Measurements from ENCODE around the gene ZNF408. TPM values are rescaled to one million over a fixed set of nuclear protein-coding genes. Genes with fewer than 3 reads are reported as not detected.

Gene ZNF408
- total RNA-seq, 1 experiment from 2014 or later, result 14.4 TPM

DNA sequence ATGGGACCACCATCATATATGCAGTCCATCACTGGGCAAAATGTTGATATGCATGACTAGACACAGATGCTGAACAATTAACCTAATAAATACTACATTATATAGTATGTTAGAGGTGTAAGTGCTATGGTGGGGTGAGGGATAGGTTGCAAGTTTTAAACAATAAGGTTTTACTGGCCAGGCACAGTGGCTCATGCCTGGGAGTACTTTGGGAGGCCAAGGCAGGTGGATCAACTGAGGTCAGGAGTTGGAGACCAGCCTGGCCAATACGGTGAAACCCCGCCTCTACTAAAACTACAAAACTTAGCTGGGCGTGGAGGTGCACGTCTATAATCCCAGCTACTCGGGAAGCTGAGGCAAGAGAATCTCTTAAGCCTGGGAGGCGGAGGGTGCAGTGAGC lies 46.3 kb downstream of the ZNF408 start:
- CTCF ChIA-PET, result no interaction called here
- H3K79me2 ChIP-seq (ENCODE audit: insufficient read depth, low read length), result no peaks in the 10 kb centered on the region
- no peaks in the 10 kb centered on the region for H3K4me1 ChIP-seq (ENCODE audit: control insufficient read depth in 1 of 2, insufficient read depth in 2 of 2, low read length in 2 of 2)
- H3K9me3 ChIP-seq (ENCODE audit: control insufficient read depth in 1 of 2, insufficient read depth in 1 of 2, low read depth in 1 of 2, low read length in 2 of 2), result no peaks in the 10 kb centered on the region
- no peaks in the 10 kb centered on the region for H4K20me1 ChIP-seq (ENCODE audit: insufficient read depth)
- no peak overlapping the region for H3K27ac ChIP-seq (ENCODE audit: low read depth, low read length)
- H3K4me2 ChIP-seq (ENCODE audit: low read length), result no peak overlapping the region
- RAD21 ChIA-PET (ENCODE audit: low non-redundant PET in 1 of 2, low total read pairs in 2 of 2, uncharacterized antibody in 2 of 2, unreplicated experiment in 2 of 2), result no interaction called here
- ATAC-seq (no peak), DNase-seq (ENCODE audit: low read depth, low spot score) (no peak)
- H3K9me2 ChIP-seq (ENCODE audit: insufficient read depth), result no peaks in the 10 kb centered on the region
- POLR2A ChIA-PET, result no interaction called here
- no peak overlapping the region for H3K9ac ChIP-seq (ENCODE audit: low read length)
- intact Hi-C loops (cut with micrococcal nuclease), result no loop called here
- TF ChIP-seq SIN3A (IDR thresholded peaks at IDR 0.05; ENCODE audit: low read depth) (no peak), POLR2AphosphoS5 (IDR thresholded peaks at IDR 0.05; ENCODE audit: low read depth, low read length) (no peak), POLR2A (IDR thresholded peaks at IDR 0.05; ENCODE audit: borderline replicate concordance, extremely low read depth, insufficient read depth, insufficient read length) (no peak), ZFX (IDR thresholded peaks at IDR 0.05) (no peak), SP1 (IDR thresholded peaks at IDR 0.05; ENCODE audit: low read depth) (no peak), JUND (IDR thresholded peaks at IDR 0.05) (no peak), ELF1 (IDR thresholded peaks at IDR 0.05; ENCODE audit: borderline replicate concordance, low read depth) (no peak), EGR1 (IDR thresholded peaks at IDR 0.05; ENCODE audit: low read depth) (no peak), CBX3 (IDR thresholded peaks at IDR 0.05; ENCODE audit: low read depth) (no peak), CEBPB (IDR thresholded peaks at IDR 0.05; ENCODE audit: low read depth) (no peak), RAD21 (IDR thresholded peaks at IDR 0.05; ENCODE audit: low read depth) (no peak), YY1 (IDR thresholded peaks at IDR 0.05; ENCODE audit: extremely low read depth, insufficient replicate concordance, low read depth, low read length) (no peak), TCF7L2 (IDR thresholded peaks at IDR 0.05; ENCODE audit: borderline replicate concordance, extremely low read depth, insufficient read depth, insufficient read length) (no peak), FOSL1 (IDR thresholded peaks at IDR 0.05; ENCODE audit: low read depth) (no peak), ZNF274 (IDR thresholded peaks at IDR 0.05; ENCODE audit: low read depth, low read length) (no peak)
- TF ChIP-seq, protein P1, sequence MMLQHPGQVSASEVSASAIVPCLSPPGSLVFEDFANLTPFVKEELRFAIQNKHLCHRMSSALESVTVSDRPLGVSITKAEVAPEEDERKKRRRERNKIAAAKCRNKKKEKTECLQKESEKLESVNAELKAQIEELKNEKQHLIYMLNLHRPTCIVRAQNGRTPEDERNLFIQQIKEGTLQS (IDR thresholded peaks at IDR 0.05), result no peak
- TF ChIP-seq, protein P2, sequence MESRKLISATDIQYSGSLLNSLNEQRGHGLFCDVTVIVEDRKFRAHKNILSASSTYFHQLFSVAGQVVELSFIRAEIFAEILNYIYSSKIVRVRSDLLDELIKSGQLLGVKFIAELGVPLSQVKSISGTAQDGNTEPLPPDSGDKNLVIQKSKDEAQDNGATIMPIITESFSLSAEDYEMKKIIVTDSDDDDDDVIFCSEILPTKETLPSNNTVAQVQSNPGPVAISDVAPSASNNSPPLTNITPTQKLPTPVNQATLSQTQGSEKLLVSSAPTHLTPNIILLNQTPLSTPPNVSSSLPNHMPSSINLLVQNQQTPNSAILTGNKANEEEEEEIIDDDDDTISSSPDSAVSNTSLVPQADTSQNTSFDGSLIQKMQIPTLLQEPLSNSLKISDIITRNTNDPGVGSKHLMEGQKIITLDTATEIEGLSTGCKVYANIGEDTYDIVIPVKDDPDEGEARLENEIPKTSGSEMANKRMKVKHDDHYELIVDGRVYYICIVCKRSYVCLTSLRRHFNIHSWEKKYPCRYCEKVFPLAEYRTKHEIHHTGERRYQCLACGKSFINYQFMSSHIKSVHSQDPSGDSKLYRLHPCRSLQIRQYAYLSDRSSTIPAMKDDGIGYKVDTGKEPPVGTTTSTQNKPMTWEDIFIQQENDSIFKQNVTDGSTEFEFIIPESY (IDR thresholded peaks at IDR 0.05; ENCODE audit: extremely low read depth, insufficient replicate concordance, low read length), result no peak
- TF ChIP-seq, protein P3, sequence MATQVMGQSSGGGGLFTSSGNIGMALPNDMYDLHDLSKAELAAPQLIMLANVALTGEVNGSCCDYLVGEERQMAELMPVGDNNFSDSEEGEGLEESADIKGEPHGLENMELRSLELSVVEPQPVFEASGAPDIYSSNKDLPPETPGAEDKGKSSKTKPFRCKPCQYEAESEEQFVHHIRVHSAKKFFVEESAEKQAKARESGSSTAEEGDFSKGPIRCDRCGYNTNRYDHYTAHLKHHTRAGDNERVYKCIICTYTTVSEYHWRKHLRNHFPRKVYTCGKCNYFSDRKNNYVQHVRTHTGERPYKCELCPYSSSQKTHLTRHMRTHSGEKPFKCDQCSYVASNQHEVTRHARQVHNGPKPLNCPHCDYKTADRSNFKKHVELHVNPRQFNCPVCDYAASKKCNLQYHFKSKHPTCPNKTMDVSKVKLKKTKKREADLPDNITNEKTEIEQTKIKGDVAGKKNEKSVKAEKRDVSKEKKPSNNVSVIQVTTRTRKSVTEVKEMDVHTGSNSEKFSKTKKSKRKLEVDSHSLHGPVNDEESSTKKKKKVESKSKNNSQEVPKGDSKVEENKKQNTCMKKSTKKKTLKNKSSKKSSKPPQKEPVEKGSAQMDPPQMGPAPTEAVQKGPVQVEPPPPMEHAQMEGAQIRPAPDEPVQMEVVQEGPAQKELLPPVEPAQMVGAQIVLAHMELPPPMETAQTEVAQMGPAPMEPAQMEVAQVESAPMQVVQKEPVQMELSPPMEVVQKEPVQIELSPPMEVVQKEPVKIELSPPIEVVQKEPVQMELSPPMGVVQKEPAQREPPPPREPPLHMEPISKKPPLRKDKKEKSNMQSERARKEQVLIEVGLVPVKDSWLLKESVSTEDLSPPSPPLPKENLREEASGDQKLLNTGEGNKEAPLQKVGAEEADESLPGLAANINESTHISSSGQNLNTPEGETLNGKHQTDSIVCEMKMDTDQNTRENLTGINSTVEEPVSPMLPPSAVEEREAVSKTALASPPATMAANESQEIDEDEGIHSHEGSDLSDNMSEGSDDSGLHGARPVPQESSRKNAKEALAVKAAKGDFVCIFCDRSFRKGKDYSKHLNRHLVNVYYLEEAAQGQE (IDR thresholded peaks at IDR 0.05; ENCODE audit: low read depth), result no peak
- TF ChIP-seq, protein P4, sequence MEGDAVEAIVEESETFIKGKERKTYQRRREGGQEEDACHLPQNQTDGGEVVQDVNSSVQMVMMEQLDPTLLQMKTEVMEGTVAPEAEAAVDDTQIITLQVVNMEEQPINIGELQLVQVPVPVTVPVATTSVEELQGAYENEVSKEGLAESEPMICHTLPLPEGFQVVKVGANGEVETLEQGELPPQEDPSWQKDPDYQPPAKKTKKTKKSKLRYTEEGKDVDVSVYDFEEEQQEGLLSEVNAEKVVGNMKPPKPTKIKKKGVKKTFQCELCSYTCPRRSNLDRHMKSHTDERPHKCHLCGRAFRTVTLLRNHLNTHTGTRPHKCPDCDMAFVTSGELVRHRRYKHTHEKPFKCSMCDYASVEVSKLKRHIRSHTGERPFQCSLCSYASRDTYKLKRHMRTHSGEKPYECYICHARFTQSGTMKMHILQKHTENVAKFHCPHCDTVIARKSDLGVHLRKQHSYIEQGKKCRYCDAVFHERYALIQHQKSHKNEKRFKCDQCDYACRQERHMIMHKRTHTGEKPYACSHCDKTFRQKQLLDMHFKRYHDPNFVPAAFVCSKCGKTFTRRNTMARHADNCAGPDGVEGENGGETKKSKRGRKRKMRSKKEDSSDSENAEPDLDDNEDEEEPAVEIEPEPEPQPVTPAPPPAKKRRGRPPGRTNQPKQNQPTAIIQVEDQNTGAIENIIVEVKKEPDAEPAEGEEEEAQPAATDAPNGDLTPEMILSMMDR (IDR thresholded peaks at IDR 0.05 in 2 of 3, conservative IDR thresholded peaks at IDR 0.05 in 1 of 3; ENCODE audit: borderline replicate concordance in 1 of 3, insufficient read depth in 1 of 3, low read depth in 2 of 3, low read length in 2 of 3), result no peak
- H3K36me3 ChIP-seq (ENCODE audit: control insufficient read depth in 1 of 2, insufficient read depth in 2 of 2, low read length in 2 of 2), result peaks cover 68 to 80% of the 10 kb centered on the region in 2 experiments
- H3K27me3 ChIP-seq (ENCODE audit: insufficient read depth, low read length), result no peaks in the 10 kb centered on the region
- H2AFZ ChIP-seq (ENCODE audit: low read depth, low read length, poor library complexity, severe bottlenecking), result no peak overlapping the region
- H3K4me3 ChIP-seq (replicated peaks in 1 of 2; ENCODE audit: low read depth in 1 of 2, low read length in 2 of 2), result no peak overlapping the region
- BruUV-seq (replicated peaks), result no TSS peak

All from HCT116 (cell line).